GM12878 (cell line): Measurements from ENCODE around the gene SETD7. TPM values are rescaled to one million over a fixed set of nuclear protein-coding genes. Genes with fewer than 3 reads are reported as not detected.

Experiments
- ATAC-seq: fragments of 200-7000 bp; cut with Tn5 transposase; 3 replicates; pipeline ENCODE4 v1.9.1; 2020; ENCODE audit warnings: mild to moderate bottlenecking, moderate library complexity
- BruUV-seq: library from RNA; stranded (reverse); fragments of 400-500 nt; replicated peaks from 2 replicates; lab custom pipeline; 2021; lab: Mats Ljungman, UMichigan
- CTCF ChIA-PET: fragments of 300-600 bp; sonication (Branson Sonifier 250); formaldehyde crosslinking; extraction: SDS; loops from one replicate; lab custom pipeline; 2021; ENCODE audit warnings: inconsistent platforms; lab: Yijun Ruan, JAX
- POLR2A ChIA-PET: fragments of 350-600 bp; formaldehyde crosslinking; extraction: SDS; loops from one replicate; lab custom pipeline; 2021; ENCODE audit warnings: inconsistent platforms; lab: Charles Lee
- RAD21 ChIA-PET: fragments of 300-600 bp; sonication (Branson Sonifier 250); formaldehyde crosslinking; loops from one replicate; lab custom pipeline; 2023; ENCODE audit warnings: antibody characterized with exemption; ENCODE audit not compliant: unreplicated experiment; lab: Charles Lee
- SMC1A ChIA-PET: fragments of 300-600 bp; sonication (Branson Sonifier 250); formaldehyde crosslinking; loops from one replicate; lab custom pipeline; 2023; ENCODE audit not compliant: unreplicated experiment, uncharacterized antibody; lab: Charles Lee
- DNase-seq: peaks from one replicate; pipeline ENCODE4 v3.0.0-alpha.2; 2011; ENCODE audit warnings: low read depth, low spot score
- FAIRE-seq: peaks from 3 replicates; lab custom pipeline; 2011; peaks lifted over from hg19 to GRCh38; lab: Jason Lieb, UNC
- H2AFZ ChIP-seq: 2 replicates; pipeline ENCODE4 v1.6.0; 2011; ENCODE audit warnings: low read depth, low read length, control low read depth; ENCODE audit not compliant: control insufficient read depth
- H3K27ac ChIP-seq: 2 replicates; pipeline ENCODE4 v1.5.1; 2011; ENCODE audit warnings: control low read depth; ENCODE audit not compliant: control insufficient read depth, insufficient read depth
- H3K27me3 ChIP-seq, 2 experiments: replicated peaks in 1 of 2; 2 replicates each; pipeline versions ENCODE4 v1.6.0 to v1.6.1; 2011; ENCODE audit warnings: low read length in 1 of 2; ENCODE audit not compliant: control insufficient read depth in 2 of 2, insufficient read depth in 2 of 2
- H3K36me3 ChIP-seq, 2 experiments: 2 replicates each; pipeline ENCODE4 v1.5.1; 2011; ENCODE audit warnings: low read length in 1 of 2; ENCODE audit not compliant: control insufficient read depth in 2 of 2, insufficient read depth in 2 of 2
- H3K4me1 ChIP-seq: 2 replicates; pipeline ENCODE4 v1.6.1; 2011; ENCODE audit warnings: mild to moderate bottlenecking, low read length, moderate library complexity, mixed read lengths; ENCODE audit not compliant: control insufficient read depth, insufficient read depth
- H3K4me2 ChIP-seq: 2 replicates; pipeline ENCODE4 v1.6.0; 2011; ENCODE audit warnings: control low read depth; ENCODE audit not compliant: control insufficient read depth, insufficient read depth
- H3K4me3 ChIP-seq: fragments of 200-600 bp; sonication (generic); 2 replicates; pipeline ENCODE4 v1.5.1; 2016
- H3K79me2 ChIP-seq: 2 replicates; pipeline ENCODE4 v1.6.0; 2011; ENCODE audit warnings: low read length; ENCODE audit not compliant: control insufficient read depth, insufficient read depth
- H3K9ac ChIP-seq: 2 replicates; pipeline ENCODE4 v1.8.0; 2011; ENCODE audit warnings: low read length, control low read depth, mixed read lengths; ENCODE audit not compliant: control insufficient read depth, insufficient read depth
- H3K9me3 ChIP-seq: replicated peaks from 3 replicates; pipeline ENCODE4 v1.5.1; 2011; ENCODE audit warnings: mild to moderate bottlenecking, low read length; ENCODE audit not compliant: control insufficient read depth, insufficient read depth
- H4K20me1 ChIP-seq: 2 replicates; pipeline ENCODE4 v1.6.0; 2011; ENCODE audit not compliant: control insufficient read depth, insufficient read depth
- ATF7 ChIP-seq: fragments of 450-650 bp; IDR thresholded peaks from 2 replicates; pipeline ENCODE4 v1.6.1; 2016; ENCODE audit warnings: low read depth, mild to moderate bottlenecking
- BACH1 ChIP-seq: fragments of 450-650 bp; IDR thresholded peaks from 2 replicates; pipeline ENCODE4 v1.6.1; 2017; ENCODE audit warnings: mild to moderate bottlenecking, borderline replicate concordance
- CTCF ChIP-seq, 3 experiments: IDR thresholded peaks in 2 of 3; conservative IDR thresholded peaks in 1 of 3; 2 replicates each; pipeline ENCODE4 v1.5.1; 2011; ENCODE audit warnings: low read depth in 3 of 3, low read length in 3 of 3, mild to moderate bottlenecking in 3 of 3, control low read depth in 2 of 3, moderate library complexity in 2 of 3, inconsistent platforms in 1 of 3, mixed read lengths in 1 of 3; ENCODE audit not compliant: control insufficient read depth in 2 of 3, insufficient read depth in 1 of 3; ENCODE audit errors: extremely low read depth in 1 of 3
- HCFC1 ChIP-seq: fragments of 150-350 bp; IDR thresholded peaks from 2 replicates; pipeline ENCODE4 v1.6.1; 2014; ENCODE audit warnings: low read length
- IRF3 ChIP-seq: fragments of 450-650 bp; IDR thresholded peaks from 2 replicates; pipeline ENCODE4 v1.6.1; 2014; ENCODE audit warnings: mild to moderate bottlenecking
- IRF4 ChIP-seq: IDR thresholded peaks from 2 replicates; pipeline ENCODE4 v1.6.1; 2011; ENCODE audit warnings: low read depth, low read length
- JUND ChIP-seq: IDR thresholded peaks from 2 replicates; pipeline ENCODE4 v1.6.1; 2012; ENCODE audit warnings: low read depth, mild to moderate bottlenecking, low read length, improper control_type of control experiment, moderate library complexity
- NR2C1 ChIP-seq: fragments of 450-650 bp; IDR thresholded peaks from 2 replicates; pipeline ENCODE4 v1.6.1; 2017; ENCODE audit warnings: antibody characterized with exemption, mild to moderate bottlenecking, moderate library complexity
- RB1 ChIP-seq: fragments of 450-650 bp; formaldehyde crosslinking; IDR thresholded peaks from 2 replicates; pipeline ENCODE4 v1.6.1; 2017; ENCODE audit warnings: mild to moderate bottlenecking, borderline replicate concordance
- SREBF2 ChIP-seq: IDR thresholded peaks from 2 replicates; pipeline ENCODE4 v1.6.1; 2012; ENCODE audit warnings: mild to moderate bottlenecking, low read length
- TBL1XR1 ChIP-seq: IDR thresholded peaks from 2 replicates; pipeline ENCODE4 v1.6.1; 2012; ENCODE audit warnings: low read depth, low read length, improper control_type of control experiment
- WGBS: methylation state at CpG from one replicate; pipeline ENCODE4 v1.1.6; 2016; ENCODE audit warnings: low lambda C conversion rate; ENCODE audit not compliant: insufficient replicate concordance, insufficient coverage; ENCODE audit errors: missing lambda C conversion rate; 5-methylcytosine and 5-hydroxymethylcytosine counted together
- in situ Hi-C: fragments of 300-500 bp; cut with MboI; formaldehyde crosslinking; loops from 9 replicates; pipeline ENCODE4 v1.14.3; 2018; ENCODE audit warnings: mixed read lengths
- intact Hi-C: fragments of 100-400 bp; cut with micrococcal nuclease; formaldehyde crosslinking; loops from one replicate; pipeline ENCODE4 v1.14.2; 2022; ENCODE audit not compliant: unreplicated experiment
- polyA plus RNA-seq, 11 experiments: library from polyadenylated mRNA; depleted of rRNA in 4 of 11; unstranded in 6 of 11; stranded (reverse) in 5 of 11; fragments of >200 nt; fragmentation: Nextera tagmentation in 4 of 11; fragmentation: Illumina TruSeq in 1 of 11; extraction: Ambion mirVana in 4 of 11; extraction: Trizol in 1 of 11; gene quantifications; 1 replicate in 1 of 11; 2 replicates in 10 of 11; pipeline versions ENCODE4 v1.2.1 to v1.2.3, GENCODE V29; 2011 to 2016; ENCODE audit warnings: inconsistent platforms in 2 of 11, missing spikeins in 2 of 11, low read depth in 1 of 11
- total RNA-seq, 4 experiments: library from RNA; depleted of rRNA in 3 of 4; stranded (reverse); fragments of >200 nt in 3 of 4; fragmentation: Illumina TruSeq in 1 of 4; extraction: Trizol in 1 of 4; gene quantifications; 2 replicates each; pipeline versions ENCODE4 v1.2.1 to v1.2.3, GENCODE V29; 2013 to 2021

The SETD7 gene
- total and polyA plus RNA-seq, 10 of the 15 experiments (the other 5 are each of a cell fraction or from before 2014, with no cell fraction given), result 0.03 to 0.82 (median 0.44) TPM

- no TSS peak for BruUV-seq
- H3K27me3 ChIP-seq, result peaks cover 14 to 25% of the 10 kb centered on the region in 2 experiments
- no peak for FAIRE-seq
Observed at GRCh38 chr4:139554642-139554892, 1.5 kb downstream of the SETD7 start.

GRCh38 chr4:139553751-139554641, 2.0 kb downstream of the SETD7 start:
- ATAC-seq, result no peak
- intact Hi-C loops (no loop called here), in situ Hi-C loops (no loop called here)
- Histone ChIP-seq H3K79me2 (no peaks in the 10 kb centered on the region), H3K4me3 (no peak overlapping the region), H3K4me1 (peaks cover 8% of the 10 kb centered on the region; the same call in 1 of the 2 replicates), H3K36me3 (no peaks in the 10 kb centered on the region), H3K9ac (no peak overlapping the region), H3K4me2 (no peak overlapping the region), H4K20me1 (no peaks in the 10 kb centered on the region; the same call in 1 of the 2 replicates), H3K9me3 (no peaks in the 10 kb centered on the region), H3K27ac (no peak overlapping the region), H3K27me3 (peaks cover 14 to 25% of the 10 kb centered on the region in 2 experiments), H2AFZ (no peak overlapping the region)
- BruUV-seq, result no TSS peak
- whole genome bisulfite sequencing, result 72% methylated on average over 4 of the region's 4 CpGs
- TF ChIP-seq NR2C1 (no peak), ATF7 (no peak), IRF4 (no peak), CTCF (IDR thresholded peaks at IDR 0.05 in 2 of 3, conservative IDR thresholded peaks at IDR 0.05 in 1 of 3; ENCODE audit: control insufficient read depth in 2 of 3, extremely low read depth in 1 of 3, insufficient read depth in 1 of 3, low read depth in 3 of 3, low read length in 3 of 3) (no peak), RB1 (no peak), SREBF2 (no peak), IRF3 (no peak)
- SMC1A ChIA-PET, result no interaction called here
- FAIRE-seq, result no peak
- CTCF ChIA-PET, result interaction anchor here (0.6 to 1.3 kb wide), 3 partner anchors 9 to 44 kb away, joined by 3 to 5 read pairs (median 3); no protein-coding TSS in a partner anchor
- RAD21 ChIA-PET, result no interaction called here
- no peak for DNase-seq
- POLR2A ChIA-PET, result interaction anchor here (0.6 kb wide), 1 partner anchor 32 kb away, joined by 6 read pairs; no protein-coding TSS in a partner anchor

More at GRCh38 chr4:139554642-139554892, 1.5 kb downstream of the SETD7 start:
- SMC1A ChIA-PET, result interaction anchor here (0.6 kb wide), 1 partner anchor 24 kb away, joined by 3 read pairs; no protein-coding TSS in a partner anchor
- TF ChIP-seq HCFC1 (no peak), TBL1XR1 (no peak), JUND (no peak), BACH1 (no peak)
- TF ChIP-seq, all 136 proteins: peak for 0
- ChIA-PET RAD21 (no interaction called here), POLR2A (interaction anchor here (0.6 kb wide), 1 partner anchor 32 kb away, joined by 6 read pairs; no protein-coding TSS in a partner anchor), CTCF (interaction anchor here (0.6 to 1.3 kb wide), 3 partner anchors 10 to 44 kb away, joined by 3 to 5 read pairs (median 3); no protein-coding TSS in a partner anchor)
- Histone ChIP-seq H3K9me3 (no peaks in the 10 kb centered on the region), H3K36me3 (no peaks in the 10 kb centered on the region), H3K4me2 (peak overlapping the region; percentile 98; the same call in 1 of the 2 replicates), H3K9ac (no peak overlapping the region), H3K79me2 (no peaks in the 10 kb centered on the region), H2AFZ (no peak overlapping the region), H3K4me3 (peak overlapping the region; percentile 74; the same call in 1 of the 2 replicates), H4K20me1 (no peaks in the 10 kb centered on the region; the same call in 1 of the 2 replicates), H3K4me1 (peaks cover 8% of the 10 kb centered on the region; the same call in 1 of the 2 replicates), H3K27ac (no peak overlapping the region)
- WGBS, result 59% methylated on average over 1 of the region's 1 CpG
- DNase-seq (no peak), ATAC-seq (no peak)
- in situ Hi-C loops, result no loop called here
- intact Hi-C loops, result no loop called here
